Right lobe of liver (tissue), 6 donors: Measurements from ENCODE around the gene SPESP1. TPM values are rescaled to one million over a fixed set of nuclear protein-coding genes. Genes with fewer than 3 reads are reported as not detected.

ENCODE experiments used
- ATAC-seq, 4 donors: fragments of 200-7000 bp; cut with Tn5 transposase; one replicate each; pipeline ENCODE4 v1.9.1; 2020; ENCODE audit warnings: mild to moderate bottlenecking in 4 of 4, moderate library complexity in 4 of 4
- DNase-seq, 3 donors: peaks; one replicate each; pipeline ENCODE4 v3.0.0-alpha.2; 2020
- H3K27ac ChIP-seq, 3 donors: fragments of 200-600 bp; one replicate each; pipeline ENCODE4 v1.8.0; 2022
- H3K27me3 ChIP-seq, 2 donors: fragments of 200-600 bp; one replicate each; pipeline ENCODE4 v1.8.0; 2022
- H3K36me3 ChIP-seq, 4 donors: fragments of 200-600 bp; sonication (generic) in 1 of 4; one replicate each; pipeline versions ENCODE4 v1.5.1 to v1.8.0; 2017 to 2022; ENCODE audit warnings: control low read depth in 1 of 4
- H3K4me1 ChIP-seq, 4 donors: fragments of 200-600 bp; sonication (generic) in 1 of 4; one replicate each; pipeline versions ENCODE4 v1.5.1 to v1.8.0; 2017 to 2022; ENCODE audit warnings: control low read depth in 1 of 4
- H3K4me3 ChIP-seq, 3 donors: fragments of 200-600 bp; one replicate each; pipeline ENCODE4 v1.8.0; 2022
- H3K9me3 ChIP-seq, 4 donors: fragments of 200-600 bp; sonication (generic) in 1 of 4; one replicate each; pipeline versions ENCODE4 v1.5.1 to v1.8.0; 2017 to 2022; ENCODE audit warnings: control low read depth in 1 of 4
- CTCF ChIP-seq, 4 donors: fragments of 200-600 bp in 3 of 4; fragments of 450-650 bp in 1 of 4; IDR thresholded peaks; one replicate each; pipeline versions ENCODE4 v1.5.1 to v1.8.0; 2016 to 2022; ENCODE audit warnings: antibody characterized with exemption in 4 of 4, mild to moderate bottlenecking in 2 of 4
- POLR2A ChIP-seq: fragments of 450-650 bp; IDR thresholded peaks from one replicate; pipeline ENCODE4 v1.6.1; 2017; ENCODE audit warnings: antibody characterized with exemption, mild to moderate bottlenecking
- WGBS: methylation state at CpG from one replicate; pipeline ENCODE4 v1.1.6; 2018; ENCODE audit warnings: low coverage, low lambda C conversion rate; ENCODE audit not compliant: insufficient coverage; ENCODE audit errors: missing lambda C conversion rate; 5-methylcytosine and 5-hydroxymethylcytosine counted together
- intact Hi-C, 2 donors: fragments of 100-400 bp; cut with DNase I; formaldehyde crosslinking; loops; one replicate each; pipeline versions ENCODE4 v1.11.2 to v1.14.1; 2022
- total RNA-seq, 6 experiments: library from RNA; depleted of rRNA in 2 of 6; stranded (reverse); fragments of >200 nt in 2 of 6; fragmentation: NEBNext Ultra II Directional in 3 of 6; extraction: Animal tissue kit (Norgen Biotek cat#: 25700) in 3 of 6; gene quantifications; one replicate each; pipeline versions ENCODE4 v1.1.0 to v1.2.4, GENCODE V29; 2016 to 2023
- donor health status: DM: no; HTN: yes; CAD: no.
- donor health status: DM: no; HTN: no; CAD: no.
- donor health status: DM: no; HTN: no; CAD: no.
- donor health status: DM: no; HTN: yes; CAD: no.
- donor health status: DM: no; HTN: yes; CAD: no.

Gene SPESP1
- total RNA-seq, 6 experiments from 2014 or later = 0.26 to 2.8 (median 1.4) TPM

GRCh38 chr15:68888419-68888818 lies 41.9 kb upstream of the SPESP1 start:
- Histone ChIP-seq H3K27ac (no peak overlapping the region), H3K36me3 (no peaks in the 10 kb centered on the region), H3K4me3 (no peak overlapping the region), H3K9me3 (no peaks in the 10 kb centered on the region), H3K27me3 (no peaks in the 10 kb centered on the region), H3K4me1 (no peaks in the 10 kb centered on the region)
- no peak for DNase-seq
- TF ChIP-seq CTCF (IDR thresholded peaks at IDR 0.05) = no peak
- 47% methylated on average over 10 of the region's 12 CpGs for WGBS
- no peak for ATAC-seq
- intact Hi-C loops = loop anchor here in 1 of 2 donors (10.0 kb wide), 1 partner anchor 164 kb away; no protein-coding TSS in a partner anchor

GRCh38 chr15:68894208-68894607 lies 36.1 kb upstream of the SPESP1 start:
- intact Hi-C loops = no loop called here
- TF ChIP-seq POLR2A (no peak), CTCF (IDR thresholded peaks at IDR 0.05) (no peak)
- Histone ChIP-seq H3K36me3 (no peaks in the 10 kb centered on the region), H3K4me1 (no peaks in the 10 kb centered on the region), H3K4me3 (no peak overlapping the region), H3K9me3 (no peaks in the 10 kb centered on the region), H3K27ac (no peak overlapping the region), H3K27me3 (no peaks in the 10 kb centered on the region)
- no peak for ATAC-seq
- WGBS = 60% methylated on average over 1 of the region's 1 CpG
- no peak for DNase-seq

GRCh38 chr15:68896178-68896577 lies 34.1 kb upstream of the SPESP1 start:
- ATAC-seq = no peak
- Histone ChIP-seq H3K4me1 (no peaks in the 10 kb centered on the region), H3K4me3 (no peak overlapping the region), H3K27ac (no peak overlapping the region), H3K36me3 (no peaks in the 10 kb centered on the region), H3K9me3 (no peaks in the 10 kb centered on the region), H3K27me3 (no peaks in the 10 kb centered on the region)
- intact Hi-C loops = no loop called here
- DNase-seq = no peak
- TF ChIP-seq POLR2A = no peak
- TF ChIP-seq CTCF (IDR thresholded peaks at IDR 0.05) = no peak

- no peak overlapping the region for H3K27ac ChIP-seq
- H3K4me1 ChIP-seq = no peaks in the 10 kb centered on the region
- ATAC-seq = no peak
- 10% methylated on average over 1 of the region's 1 CpG for WGBS
- no peaks in the 10 kb centered on the region for H3K9me3 ChIP-seq
- intact Hi-C loops = no loop called here
- H3K27me3 ChIP-seq = no peaks in the 10 kb centered on the region
- no peak overlapping the region for H3K4me3 ChIP-seq
- TF ChIP-seq CTCF (IDR thresholded peaks at IDR 0.05) (no peak), POLR2A (no peak)
- DNase-seq = no peak
- H3K36me3 ChIP-seq = no peaks in the 10 kb centered on the region
Measured at GRCh38 chr15:68897016-68897415, 33.3 kb upstream of the SPESP1 start.

DNA sequence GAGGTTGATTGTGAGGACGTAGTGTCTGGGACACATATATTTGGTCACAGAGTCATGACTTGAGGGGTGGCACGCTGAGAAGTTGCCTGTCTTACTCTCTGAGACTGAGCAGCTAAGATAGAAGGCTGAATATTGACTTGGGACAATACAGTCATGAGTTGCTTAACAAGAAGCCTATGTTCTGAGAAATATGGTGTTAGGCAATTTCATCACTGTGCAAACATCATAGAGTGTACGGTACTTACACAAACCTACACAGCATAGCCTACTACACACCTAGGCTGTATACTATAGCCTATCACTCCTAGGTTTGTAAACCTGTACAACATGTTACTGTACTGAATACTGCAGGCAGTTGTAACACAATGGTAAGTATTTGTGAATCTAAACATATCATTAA lies 30.3 kb upstream of the SPESP1 start:
- intact Hi-C loops = no loop called here
- no peak for ATAC-seq

More for the DNA sequence above, 30.3 kb upstream of the SPESP1 start:
- no peaks in the 10 kb centered on the region for H3K36me3 ChIP-seq
- no peak for DNase-seq
- WGBS = 62% methylated on average over 3 of the region's 3 CpGs
- no peak overlapping the region for H3K4me3 ChIP-seq
- no peaks in the 10 kb centered on the region for H3K9me3 ChIP-seq
- no peak overlapping the region for H3K27ac ChIP-seq
- TF ChIP-seq CTCF (IDR thresholded peaks at IDR 0.05) = no peak
- no peak for TF ChIP-seq POLR2A
- H3K27me3 ChIP-seq = no peaks in the 10 kb centered on the region
- no peaks in the 10 kb centered on the region for H3K4me1 ChIP-seq
